GM18498 (cell line): ENCODE data around the gene MFAP2.

Experiments used
- ATAC-seq: cut with Tn5 transposase; IDR thresholded peaks from one replicate; pipeline ENCODE4 v1.9.1; 2021; ENCODE audit warnings: mild to moderate bottlenecking, moderate library complexity; ENCODE audit not compliant: unreplicated experiment

Gene MFAP2, protein sequence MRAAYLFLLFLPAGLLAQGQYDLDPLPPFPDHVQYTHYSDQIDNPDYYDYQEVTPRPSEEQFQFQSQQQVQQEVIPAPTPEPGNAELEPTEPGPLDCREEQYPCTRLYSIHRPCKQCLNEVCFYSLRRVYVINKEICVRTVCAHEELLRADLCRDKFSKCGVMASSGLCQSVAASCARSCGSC

DNA sequence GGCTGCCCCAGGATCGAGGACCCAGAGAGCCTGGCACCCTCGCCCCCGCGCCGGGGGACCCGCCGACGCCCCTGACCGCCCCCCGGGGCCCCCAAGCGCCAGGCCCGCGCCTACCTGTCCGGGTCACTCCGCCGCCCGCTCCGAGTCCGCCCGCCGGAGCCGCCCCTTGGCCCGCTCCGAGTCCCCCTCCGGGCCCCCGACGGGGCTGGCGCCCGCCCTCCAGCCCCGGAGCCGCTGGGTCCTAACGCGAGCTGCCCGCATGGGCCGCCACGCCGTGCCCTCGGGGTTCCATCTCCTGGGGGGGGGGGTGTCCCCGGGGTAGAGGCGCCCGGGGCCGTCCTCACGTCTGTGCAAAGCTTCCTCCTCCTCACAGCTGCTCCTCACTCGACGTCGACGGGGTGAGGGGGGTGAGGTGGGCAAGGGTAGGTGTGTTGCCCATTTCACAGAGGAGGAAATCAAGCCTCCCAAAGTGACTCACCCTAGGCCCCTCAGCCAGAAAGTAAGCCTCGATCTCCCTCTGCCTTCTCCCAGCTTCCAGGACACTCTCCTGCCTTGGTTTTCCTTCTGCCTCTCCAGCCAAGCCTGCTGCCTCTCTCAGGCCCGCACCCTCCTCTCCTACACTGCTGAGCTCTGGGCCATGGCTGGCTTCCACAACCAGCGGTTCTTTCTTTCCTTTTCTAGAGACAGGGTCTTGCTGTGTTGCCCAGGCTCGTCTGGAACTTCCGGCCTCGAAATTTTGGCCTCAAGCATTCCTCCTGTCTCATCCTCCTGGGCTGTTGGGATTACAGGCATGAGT lies at the start of gene MFAP2:
MFAP2 (minus strand) TSS at position 148 of the 796 bp plus-strand sequence. CDS start 2,347 bp downstream, outside the sequence.
- no peak for ATAC-seq

DNA sequence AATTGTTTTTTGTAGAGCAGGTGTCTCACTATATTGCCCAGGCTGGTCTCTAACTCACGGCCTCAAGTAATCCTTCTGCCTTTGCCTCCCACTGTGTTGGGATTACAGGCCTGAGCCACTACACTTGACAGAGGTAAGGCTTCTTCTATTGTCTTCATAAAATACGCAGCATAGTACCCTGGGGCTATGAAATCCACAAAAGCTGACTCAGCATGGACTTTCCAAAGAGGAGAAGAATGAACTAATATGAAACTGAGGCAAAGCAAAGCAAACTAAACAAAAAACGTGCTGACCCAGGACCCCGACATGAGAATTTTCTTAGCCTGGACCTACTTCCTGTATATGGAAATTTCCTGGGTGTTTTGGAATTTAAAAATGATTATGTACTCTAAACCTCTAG lies 49.8 kb upstream of the MFAP2 start:
- ATAC-seq = no peak

DNA sequence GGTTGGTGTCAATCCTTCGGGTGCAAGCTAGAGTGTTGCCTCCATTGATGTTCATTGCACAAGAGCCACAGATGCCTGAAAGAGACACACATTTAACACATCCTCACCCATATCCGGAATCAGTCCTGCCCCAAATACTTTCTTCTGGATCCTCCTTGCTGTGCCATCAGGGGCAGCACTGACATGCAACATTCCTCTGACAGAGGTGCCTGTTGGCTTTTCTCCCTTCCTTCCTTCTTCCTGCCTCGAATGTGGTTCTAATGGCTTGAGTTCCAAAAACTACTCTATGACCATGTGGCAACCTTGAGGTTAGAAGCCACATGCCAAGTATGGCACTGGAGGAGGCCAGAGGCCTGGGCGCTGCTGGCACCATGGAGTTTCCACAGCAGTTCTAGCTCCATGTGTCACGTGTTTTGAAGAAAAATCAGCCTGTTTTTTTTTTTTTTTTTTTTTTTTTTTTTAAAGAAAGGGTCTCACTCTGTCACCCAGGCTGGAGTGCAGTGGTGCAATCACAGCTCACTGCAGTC lies 48.3 kb upstream of the MFAP2 start:
- ATAC-seq = no peak

DNA sequence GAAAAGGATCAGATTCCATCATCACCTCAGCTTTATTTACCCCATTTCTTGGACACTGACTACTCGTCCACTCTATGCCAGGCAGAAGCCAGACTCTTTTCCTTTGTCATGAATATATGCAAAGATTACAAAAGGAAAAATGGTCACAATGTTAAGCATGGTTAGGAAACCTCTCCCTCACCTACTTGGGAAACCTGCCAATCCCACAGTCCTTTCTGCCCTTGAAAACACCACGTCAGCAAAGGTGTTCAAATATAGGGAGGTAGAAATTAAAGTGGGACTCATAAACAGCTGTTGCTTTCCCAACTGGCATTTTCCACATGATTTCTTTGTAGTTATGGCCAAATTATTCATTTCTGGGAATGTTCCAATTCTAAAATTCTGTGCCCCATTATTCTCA lies 47.5 kb upstream of the MFAP2 start:
- ATAC-seq = no peak

DNA sequence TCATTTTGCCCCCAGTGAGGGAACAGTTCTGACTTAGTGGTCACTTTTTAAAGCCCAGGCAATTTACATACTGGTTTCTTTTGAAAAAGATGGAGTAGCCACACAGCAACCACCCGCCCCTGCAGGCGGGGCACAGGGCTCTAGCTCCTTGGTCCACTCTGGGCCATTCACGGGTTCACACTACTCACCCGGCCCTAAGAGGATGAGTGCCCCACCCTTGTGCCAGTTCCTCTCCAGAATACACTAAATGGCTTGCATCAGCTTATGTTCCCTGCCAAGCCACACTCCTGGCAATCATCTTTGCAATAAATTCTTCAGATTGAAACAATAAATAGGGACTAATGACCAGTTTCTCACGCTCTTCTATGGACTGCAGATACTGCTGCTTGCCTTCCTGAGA lies 47.0 kb upstream of the MFAP2 start:
- no peak for ATAC-seq

DNA sequence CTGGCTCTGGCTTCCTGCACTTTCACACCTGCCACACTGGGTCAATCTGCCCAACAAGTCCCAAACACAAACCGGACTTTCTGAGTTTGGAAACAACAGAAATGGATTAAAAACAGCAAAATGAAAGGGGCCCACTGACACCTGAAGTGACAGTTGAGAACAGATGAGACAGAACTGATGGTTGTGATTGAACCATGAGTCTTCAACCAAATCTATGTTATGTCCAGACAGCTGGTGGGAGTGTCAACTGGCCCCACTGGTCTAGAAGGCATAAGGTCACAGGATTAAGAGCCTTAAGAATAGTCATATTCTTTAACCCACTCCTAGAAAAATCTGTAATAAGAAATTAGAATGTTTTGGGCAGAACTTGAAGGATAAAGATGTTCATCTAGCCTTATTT lies 44.3 kb upstream of the MFAP2 start:
- ATAC-seq = no peak

DNA sequence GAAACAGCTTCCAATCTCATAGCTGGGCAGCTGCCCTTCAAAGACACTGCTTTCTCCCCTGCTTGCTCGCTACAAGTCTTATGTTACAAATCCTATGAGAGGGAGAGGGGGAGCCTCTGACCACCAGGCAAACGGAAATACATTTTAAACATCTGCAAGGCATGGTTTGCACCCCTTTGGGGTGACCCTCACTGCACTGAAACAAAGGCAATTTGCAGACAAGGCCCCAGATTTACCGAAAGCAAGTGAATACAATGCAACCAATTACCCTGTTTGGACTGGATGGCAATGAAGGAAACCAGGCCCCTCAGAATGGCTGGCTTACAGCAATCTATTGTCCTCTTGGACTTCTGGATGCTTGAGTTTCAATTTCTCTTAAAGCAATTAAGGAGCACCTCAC lies 43.2 kb upstream of the MFAP2 start:
- ATAC-seq = no peak

DNA sequence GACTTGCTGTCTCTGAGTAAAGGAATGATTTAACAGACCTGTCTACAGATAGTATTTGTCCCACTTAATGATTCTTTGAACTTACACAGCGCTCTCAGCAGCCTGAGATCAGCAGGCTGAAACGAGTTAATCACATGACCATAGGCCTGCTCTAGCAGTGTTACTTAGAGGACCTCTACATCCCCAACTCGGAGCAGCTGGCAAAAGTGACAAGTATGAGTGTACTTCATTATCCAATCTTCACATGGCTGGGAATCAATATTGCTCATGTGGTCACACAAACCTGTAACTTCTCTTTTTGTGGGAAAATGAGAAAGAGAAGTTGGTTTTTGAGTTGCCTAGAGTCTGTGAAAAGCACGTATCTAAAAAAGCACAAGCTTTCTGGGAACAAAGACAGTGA lies 42.7 kb upstream of the MFAP2 start:
- no peak for ATAC-seq

DNA sequence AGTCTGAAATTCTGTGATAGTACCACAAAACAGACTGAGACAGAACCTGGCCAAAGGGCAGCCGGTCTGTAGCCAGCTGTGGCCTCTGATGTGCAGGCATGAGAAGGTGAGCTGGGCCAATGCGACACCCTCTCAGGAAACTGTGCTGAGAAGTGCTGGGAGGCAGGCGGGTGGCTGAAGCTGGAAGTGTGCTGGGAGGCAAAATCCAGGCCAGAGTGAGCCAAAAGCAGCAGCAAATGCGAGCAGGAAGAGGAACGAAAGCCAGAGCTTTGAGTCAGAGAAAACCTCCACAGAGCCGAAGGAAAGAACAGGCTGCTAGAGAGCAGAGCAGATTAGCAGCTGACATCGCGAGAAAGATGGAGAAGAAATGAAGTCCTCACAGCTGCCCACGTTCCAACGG lies 41.5 kb upstream of the MFAP2 start:
- ATAC-seq = no peak

DNA sequence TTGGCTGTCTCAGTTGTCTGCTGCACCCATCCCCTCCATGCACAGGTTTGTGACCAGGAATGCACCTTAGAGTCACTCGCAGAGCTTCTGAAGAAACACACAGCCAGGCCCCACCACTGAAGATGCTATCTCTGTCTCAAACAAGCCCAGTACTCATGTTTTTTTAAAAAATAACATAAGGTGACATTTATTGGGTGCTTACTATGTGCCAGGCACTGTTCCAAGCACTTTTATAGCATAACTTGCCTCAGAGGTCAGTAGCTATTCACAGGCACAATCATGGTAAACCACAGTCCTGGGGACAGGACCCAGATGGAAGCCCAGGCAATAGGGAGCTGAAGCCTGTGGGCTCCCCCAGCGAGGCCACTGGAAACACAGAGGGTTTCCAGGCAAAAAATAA lies 40.1 kb upstream of the MFAP2 start:
- ATAC-seq = no peak

DNA sequence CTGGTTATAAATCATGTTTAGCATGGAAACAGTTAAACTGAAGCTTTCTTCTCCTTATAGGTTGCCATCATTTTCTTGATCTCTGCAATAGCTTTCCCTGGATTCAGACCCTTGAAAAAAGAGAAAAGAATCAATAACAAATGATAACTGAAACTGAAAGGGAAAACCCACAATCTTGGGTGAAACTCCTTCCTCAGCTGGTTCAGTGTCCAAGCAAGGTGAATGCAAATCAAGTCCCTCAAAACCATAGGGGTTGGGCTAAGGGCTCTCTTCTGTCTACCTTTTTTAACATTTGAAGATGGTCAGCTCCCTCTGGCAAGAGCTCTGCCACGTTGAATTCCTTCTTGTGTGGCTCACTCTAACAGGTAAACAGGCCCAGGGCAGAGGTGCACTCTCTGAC lies 38.4 kb upstream of the MFAP2 start:
- no peak for ATAC-seq

DNA sequence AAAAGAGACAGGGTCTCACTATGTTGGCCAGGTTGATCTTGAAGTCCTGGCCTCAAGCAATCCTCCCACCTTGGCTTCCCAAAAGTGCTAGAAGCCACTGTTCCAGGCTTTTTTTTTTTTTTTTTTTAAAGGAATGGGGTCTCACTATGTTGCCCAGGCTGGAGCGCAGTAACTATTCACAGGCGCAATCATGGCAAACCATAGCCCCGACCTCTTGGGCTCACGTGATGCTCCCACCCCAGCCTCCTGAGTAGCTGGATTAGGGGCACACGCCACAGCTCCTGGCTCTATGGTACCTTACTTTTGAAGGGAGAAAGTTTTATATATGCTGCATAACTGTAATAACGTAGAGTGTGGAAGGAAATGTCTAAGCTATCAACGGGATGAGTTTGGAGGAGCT lies 37.0 kb upstream of the MFAP2 start:
- ATAC-seq = no peak

DNA sequence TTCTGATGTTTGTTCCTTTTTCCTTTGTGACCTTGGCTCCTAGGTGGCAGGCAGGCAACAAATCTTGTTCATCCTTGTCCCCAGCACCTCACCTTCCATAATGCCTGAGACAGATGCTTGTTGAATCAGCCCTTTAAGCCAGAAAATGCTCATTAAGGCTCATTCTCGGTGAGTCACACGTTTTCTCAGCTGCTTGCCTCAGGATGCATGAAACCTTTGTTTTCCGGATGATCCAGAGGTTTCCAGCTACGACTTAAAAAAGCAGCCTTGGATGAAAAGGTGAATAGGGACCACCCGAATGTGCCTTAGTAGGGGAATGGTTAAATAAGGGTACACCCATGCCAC lies 35.9 kb upstream of the MFAP2 start:
- no peak for ATAC-seq

DNA sequence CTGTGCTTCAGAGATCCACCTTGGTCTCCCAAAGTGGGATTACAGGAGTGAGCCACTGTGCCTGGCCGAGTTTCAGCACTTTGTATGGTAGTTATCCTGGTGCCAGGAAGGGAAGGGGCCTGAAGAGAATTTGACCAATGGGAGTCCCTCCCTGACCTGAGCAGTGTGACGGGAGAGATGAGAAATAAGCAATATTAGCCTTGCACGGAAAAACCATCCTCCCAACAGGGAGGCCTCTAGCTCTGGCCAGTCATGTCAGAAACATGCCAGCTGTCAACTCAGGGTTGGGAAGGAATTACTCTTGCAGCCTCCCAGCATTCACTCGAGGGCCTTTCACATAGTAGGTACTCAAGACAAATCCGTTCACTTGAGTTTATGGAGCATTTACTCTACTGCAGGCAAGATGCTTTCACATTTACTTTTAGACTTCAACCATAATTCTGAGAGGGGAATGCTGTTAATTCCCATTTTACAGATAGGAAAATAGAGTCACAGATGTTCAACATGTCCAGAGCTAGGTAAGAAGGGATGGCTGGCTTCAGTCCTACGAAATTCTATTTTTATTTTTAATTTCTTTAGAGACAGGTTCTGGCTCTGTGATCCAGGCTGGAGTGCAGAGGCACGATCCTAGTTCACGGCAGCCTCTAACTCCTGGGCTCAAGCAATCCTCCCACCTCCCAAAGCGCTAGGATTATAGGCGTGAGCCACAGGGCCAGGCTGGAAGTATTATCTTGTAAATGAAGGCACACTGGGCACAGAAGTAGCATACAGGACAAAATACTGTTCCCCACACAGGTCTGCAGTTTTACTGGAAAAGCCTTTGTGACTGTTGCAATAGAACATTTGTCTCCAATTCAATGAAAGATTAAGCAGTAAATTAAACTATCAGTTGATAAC lies 34.5 kb upstream of the MFAP2 start:
- no peak for ATAC-seq

DNA sequence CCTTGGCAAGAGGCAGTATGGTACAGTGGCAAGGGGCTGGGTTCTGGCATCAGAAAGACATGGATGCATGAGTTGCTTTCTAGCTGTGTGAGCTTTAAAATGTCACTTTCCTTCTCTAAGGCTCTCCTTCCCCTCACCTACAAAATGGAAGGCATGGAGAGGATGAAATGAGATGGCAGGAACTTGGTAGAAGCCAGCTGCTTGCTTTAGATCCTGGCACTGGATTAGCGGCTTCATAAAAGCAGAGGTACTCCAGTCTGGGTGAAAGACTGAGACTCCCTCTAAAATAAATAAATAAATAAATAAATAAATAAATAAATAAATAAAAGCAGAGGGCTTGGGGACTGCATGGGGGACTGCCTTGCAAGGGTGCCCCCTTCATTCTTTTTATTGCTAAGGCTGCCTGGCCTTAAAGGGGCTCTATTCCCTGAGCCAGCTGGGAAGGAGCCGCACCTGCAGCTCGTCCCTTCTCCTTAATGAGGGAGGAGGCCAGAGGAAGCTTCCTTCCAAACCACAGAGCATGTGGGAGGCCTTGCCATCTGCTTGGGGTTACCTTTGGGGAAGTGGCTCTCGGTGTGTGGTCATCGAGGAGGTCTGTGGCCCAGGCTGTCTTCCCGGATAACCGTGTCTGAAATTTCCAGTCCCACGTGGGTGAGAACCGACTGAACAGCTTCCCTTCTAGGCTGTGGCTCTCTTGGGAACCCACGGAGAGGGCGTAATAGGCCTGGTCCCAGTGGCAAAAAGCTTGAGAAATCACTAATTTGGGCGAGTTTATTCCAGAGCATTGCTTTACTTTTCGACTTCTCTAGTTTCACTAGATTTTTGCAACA lies 33.3 kb upstream of the MFAP2 start:
- ATAC-seq = no peak

DNA sequence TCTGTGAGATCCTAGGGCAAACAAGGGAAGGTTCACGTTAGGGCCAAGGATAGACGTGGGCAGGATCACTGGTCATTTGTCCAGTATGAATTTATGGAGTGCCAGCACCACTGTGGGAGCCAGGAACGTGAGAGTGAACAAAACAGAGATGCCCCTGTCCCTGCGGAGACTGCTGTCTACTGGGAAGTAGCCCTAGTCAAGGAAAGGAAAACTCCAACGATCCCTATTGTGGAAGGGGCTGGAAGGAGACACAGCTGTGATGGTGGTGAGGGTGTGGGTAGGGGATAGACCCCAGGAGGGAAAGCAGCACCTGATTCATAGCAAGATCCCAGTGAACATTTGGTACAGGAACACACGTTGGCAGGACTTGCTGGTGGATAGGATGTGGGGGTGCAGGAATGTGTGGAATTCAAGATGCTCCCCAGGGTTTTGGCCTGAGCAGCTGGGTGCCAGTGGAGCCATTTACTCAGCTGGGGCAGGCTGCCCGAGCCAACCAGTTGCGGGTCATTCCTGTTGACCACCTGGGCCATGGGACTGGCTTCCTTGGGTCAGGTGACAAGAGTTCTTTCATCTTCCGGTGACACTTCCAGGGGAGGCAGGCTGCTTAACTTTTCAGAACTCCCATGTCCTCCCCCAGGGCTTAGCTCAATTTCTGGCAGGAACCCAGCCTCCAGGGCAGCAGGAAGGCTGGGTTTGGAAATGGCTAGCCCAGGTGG lies 32.5 kb upstream of the MFAP2 start:
- no peak for ATAC-seq

DNA sequence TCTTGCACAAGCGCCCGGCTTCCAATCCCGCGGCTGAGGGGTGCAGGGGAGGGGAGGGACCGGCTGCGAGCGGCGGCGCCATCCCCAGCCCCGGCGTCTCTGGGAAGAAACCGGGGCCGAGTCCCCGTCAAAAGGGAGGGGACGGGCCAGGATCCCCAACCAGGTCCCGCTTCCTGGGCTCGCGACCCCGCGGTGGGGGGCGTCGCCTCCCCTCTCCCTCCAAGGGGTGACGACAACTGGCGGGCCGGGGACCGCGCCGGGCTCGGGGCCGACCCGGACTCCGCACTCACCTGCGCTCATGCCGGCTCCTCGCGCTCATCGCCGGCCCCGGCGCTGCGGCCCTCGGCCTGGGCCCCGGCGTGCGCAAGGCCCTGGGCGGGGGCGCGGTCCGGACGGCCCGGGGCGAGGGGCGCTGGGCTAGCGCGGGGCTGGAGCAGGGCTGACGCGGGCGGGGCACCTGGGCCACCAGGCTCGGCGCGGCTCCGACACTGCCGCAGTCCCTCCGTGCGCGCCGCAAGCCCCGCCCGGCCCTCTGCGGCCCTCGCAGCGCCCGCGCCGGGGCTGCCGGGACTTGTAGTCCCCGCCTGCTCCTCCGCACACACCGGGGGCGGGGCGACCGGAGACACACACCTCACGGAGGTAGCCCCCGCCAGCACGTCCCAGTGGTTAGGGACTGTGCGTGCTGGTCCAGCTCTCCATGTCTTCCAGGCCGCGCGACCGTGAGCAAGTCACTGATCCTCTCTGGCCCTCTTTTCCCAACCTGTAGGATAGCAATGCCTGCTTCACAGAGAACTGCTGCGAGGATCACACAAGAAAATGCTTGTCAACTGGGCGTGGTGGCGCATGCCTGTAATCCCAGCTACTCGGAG lies 31.3 kb upstream of the MFAP2 start, which contains the start of gene ATP13A2:
ATP13A2 (minus strand) TSS at position 490 of the 869 bp plus-strand sequence; CDS start at position 300, 190 bp downstream.
- peak; percentile 91 for ATAC-seq

DNA sequence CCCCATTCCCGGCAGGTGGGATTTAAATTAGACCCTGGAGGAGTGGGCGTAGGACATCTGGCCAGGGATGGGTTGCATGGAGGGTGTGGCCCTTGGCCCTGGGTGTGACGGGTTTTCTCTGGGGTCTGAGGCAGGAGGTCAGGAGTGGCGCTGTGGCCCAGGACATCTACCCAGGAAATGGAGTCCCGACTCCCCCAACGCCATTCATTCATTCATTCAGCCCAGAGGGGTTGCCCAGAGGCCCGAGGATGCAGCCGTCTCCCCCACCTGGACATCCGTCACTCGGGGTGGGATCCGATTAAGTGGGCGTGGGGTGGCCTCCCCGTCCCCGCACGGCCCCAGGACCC lies 30.6 kb upstream of the MFAP2 start:
- ATAC-seq = no peak

DNA sequence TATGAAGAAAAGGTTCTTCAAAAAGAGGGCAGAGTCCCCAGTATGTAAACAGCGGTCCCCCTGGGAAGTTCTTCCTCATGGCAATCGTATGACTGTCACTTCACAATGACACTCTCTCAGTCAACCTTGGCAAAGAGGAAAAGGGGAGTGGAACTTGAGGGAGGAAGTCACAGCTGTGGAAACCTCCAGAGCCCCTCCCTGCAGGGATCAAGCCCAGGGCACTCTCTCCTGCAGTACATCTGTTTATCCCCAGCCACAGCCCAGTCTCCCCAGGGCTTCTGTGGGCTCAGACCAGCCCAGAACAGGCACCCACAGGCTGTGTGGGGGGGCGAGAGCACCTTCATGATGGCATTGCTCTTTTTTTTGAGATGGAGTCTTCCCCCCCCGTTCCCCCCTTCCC lies 29.3 kb upstream of the MFAP2 start:
- ATAC-seq = no peak
